HG03575 (cell line): ENCODE data around the gene MUC5B.

Source experiments
- ATAC-seq: cut with Tn5 transposase; IDR thresholded peaks from one replicate; pipeline ENCODE4 v1.9.1; 2021; ENCODE audit not compliant: unreplicated experiment, insufficient number of reproducible peaks, low FRiP score; ENCODE audit errors: extremely low read depth

Gene MUC5B

DNA sequence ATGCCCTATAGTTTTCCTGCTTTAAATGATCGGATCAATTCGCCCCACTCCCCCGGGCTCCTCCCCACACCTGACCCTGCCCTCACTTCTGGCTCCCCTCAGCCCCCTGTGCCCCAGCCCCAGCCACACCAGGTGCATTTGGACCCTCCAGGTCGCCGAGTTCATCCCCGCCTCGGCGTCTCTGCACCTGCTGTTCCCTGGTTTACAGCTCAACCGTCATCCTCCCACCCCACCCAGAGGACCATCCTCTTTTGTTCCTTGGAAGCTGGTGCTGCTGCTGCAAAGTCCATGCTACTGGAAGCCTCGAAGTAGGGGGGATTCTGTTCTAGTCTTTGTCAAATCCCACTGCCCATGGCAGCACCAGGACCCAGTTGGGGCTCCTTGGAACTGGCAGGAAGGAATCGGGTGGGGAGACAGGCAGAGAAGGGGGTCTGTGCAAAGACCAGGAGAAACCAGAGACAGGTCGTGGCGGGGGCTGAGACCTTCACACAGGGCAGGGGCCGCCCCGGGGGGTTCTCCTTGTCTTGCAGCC lies 4.5 kb upstream of the MUC5B start:
- no peak for ATAC-seq

DNA sequence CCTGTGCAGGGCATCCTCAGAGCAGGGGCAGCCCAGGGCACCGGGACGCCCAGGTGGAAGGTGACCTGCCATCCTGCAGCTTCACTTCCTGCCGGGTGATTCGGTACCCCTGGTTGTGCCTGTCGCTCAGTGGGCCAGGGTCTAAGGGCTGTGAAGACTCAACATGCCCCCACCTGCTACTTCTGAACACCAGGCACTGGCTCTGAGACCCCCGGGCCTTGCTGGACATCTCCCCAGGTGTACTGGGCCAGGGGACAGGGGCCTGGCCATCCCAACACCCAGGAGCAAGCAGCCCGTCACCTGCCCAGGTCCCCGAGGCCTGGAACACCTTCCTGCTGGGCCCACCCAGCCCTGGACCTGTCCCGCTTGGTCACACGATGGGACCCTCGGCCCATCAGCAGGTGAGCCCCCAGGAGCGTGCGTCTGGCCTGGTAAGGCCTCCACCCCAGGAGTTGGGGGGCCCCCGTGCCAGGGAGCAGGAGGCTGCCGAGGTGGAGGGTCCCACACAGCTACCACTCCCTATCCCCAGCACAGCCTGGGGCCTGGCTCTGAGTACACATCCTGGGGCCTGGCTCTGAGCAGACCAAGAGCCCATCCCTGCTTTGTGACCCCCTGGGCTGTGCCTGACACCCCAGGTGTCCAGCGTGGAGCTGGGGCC lies 3.9 kb upstream of the MUC5B start:
- no peak for ATAC-seq

GRCh38 chr11:1219446-1219833 lies 3.4 kb upstream of the MUC5B start:
- ATAC-seq = no peak

GRCh38 chr11:1219834-1220815 lies 2.7 kb upstream of the MUC5B start:
- ATAC-seq = no peak

- no peak for ATAC-seq
Measured at GRCh38 chr11:1220941-1221721, 1.7 kb upstream of the MUC5B start.

DNA sequence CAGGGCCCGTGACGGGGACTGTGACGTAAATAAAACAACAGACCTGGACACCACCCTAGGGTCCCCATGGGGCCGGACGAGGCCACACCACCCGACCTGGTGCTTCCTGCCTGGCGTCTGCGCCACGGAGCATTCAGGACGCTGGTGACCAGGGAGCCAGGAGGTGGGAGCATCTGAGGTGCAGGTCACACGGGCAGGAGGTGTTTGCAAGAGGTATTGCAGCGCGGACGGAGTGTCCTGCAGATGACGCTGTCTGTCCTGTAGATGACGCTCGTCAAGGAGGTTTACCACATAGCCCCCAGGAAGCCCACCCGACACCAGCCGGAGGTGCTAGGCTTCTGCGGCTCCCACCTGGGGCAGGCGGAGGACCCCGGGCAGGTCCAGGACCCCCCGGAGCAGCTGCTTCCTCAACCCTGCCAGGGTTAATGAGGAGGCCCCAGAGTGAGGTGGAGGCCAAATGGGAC lies 986 bp upstream of the MUC5B start:
- ATAC-seq = no peak

DNA sequence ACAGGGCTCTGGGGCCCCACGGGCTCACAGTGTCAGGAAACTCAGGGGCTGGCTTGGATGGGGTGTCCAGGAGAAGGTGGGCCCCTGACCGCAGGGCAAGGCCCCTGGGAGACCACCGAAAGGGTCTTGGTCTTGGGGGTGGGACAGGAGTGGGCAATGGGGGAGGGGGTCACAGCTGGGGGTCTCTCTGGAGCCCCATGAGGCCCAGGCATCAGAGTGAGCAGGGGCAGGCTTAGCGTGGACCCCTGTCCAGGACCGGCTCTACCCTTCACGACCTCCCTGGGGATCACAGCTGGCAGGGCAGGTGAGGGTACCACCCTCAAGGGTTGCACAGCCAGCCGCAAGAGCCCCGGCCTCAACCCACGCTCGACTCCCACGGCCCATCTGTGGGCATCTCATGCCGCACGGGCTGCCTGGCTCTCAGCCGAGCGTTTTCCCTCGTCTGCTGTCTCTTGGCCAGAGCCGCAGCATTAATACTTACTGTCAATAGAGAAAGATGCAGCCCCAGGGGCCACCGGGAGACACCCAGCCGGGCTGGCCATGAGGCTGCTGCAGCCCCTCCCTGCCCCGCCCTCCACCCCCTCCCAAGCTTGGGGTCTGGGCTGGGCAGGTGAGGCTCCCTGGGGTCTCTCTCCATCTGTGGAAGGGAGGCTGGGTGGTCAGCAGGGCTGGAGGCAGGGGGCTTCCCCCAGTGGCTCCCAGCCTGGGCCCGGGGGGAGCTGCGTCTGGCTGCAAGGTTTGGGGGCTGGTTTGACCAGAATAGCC lies 662 bp downstream of the MUC5B start:
- no peak for ATAC-seq

GRCh38 chr11:1224111-1224490 lies 1.2 kb downstream of the MUC5B start:
- ATAC-seq = no peak

DNA sequence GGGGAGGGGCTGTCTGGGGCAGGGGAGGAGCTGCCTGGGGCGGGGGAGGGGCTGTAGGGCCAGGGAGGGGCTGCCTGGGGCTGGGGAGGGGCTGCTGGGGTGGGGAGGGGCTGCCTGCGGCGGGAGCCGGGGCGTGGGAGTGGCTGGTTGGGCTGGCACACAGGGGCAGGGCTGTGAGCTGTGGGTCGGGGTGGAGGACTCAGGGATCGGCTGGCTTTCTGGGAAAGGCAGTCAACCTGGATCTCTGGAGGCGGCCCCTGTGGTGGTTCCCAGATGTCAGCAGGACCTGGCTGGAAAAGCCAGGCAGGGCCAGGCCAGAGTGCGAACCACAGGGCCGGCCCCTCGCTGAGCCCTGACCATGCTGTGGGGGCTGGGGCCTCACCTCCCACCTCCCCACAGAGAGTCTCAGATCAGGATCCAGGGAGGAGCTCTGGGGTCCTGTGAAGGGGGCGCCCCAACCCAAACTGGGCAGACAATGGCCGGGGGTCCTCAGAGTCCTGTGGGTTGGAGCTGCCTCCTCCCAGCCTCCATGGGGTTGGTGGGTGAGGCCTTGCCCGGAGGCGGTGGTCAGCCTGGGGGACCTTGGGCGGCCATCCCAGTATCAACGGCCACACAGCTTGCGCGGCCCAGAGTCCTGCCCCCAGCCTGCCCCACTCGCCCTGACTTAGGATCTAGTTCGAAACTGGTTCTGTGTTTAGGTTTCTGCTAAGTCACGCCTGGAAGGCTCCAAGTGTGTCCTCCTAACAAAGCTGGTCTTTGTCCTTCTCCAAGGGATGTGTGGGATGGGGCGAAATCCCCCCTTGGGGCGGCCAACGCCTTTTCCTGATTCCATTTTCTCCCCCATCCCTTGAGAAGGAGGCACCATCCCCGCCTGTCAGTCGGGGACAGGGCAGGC lies 1.9 kb downstream of the MUC5B start:
- no peak for ATAC-seq

DNA sequence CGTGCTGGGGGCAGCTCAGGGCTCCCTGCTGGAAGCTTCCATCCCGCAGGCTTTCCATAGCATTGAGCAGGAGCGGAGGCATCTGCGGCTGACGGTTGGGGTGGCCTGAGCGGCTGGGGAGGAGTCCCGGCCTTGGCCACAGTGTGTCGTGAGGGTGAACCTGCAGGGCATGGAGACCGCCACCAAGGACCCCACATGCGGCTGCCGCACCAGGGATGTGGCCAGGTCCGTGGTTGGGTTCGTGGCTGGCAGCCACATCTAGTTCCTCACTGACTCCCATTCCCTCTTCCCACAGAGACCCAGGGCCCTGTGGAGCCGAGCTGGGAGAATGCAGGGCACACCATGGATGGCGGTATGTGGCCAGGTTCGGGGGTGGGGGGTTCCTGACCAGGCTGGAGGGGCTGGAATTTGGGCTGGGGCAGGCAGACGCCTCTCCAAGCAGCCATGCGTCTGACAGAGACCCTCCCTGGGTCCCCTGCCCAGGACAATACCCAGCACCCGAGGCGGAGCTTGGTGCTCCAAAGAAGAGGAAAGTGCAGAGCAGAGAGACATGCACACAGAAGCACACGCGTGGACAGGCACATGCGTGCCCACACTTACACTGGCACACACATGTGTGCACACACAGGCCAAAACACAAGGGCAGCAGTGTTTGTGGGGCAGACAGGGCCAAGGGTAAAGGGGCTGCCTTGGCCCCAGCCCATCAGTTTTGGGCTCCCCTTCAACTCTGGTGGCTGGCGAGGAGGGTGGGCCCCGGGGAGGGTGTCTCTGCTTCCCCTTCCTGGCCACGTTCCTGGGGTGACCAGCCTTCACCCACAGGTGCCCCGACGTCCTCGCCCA lies 2.7 kb downstream of the MUC5B start:
- ATAC-seq = no peak

- no peak for ATAC-seq
Measured at GRCh38 chr11:1226226-1226985, 3.5 kb downstream of the MUC5B start.

GRCh38 chr11:1226986-1227550 lies 4.2 kb downstream of the MUC5B start:
- ATAC-seq = no peak

DNA sequence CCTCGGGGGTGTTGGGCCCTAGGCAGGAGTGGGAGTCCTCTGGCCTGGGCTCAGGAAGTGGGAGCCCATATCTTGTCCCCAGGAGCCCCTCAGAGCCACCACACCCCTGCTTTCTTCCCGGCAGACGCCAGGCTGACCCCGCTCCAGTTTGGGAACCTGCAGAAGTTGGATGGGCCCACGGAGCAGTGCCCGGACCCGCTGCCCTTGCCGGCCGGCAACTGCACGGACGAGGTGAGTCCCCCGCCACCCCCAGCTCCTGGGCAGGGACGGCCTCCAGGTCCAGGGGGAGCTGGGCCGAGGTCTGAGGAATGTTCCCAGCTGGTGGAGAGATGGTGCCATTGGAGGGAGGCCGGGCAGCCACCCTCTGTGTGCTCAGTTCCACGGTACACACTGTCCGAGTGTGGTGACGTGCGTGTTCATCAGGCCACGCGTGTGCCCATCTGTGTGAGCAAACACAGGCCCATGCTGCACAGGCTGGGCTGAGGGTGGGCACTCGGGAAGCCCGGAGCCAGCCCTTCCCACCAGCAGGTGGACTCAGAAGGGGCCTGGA lies 4.8 kb downstream of the MUC5B start:
- ATAC-seq = no peak

DNA sequence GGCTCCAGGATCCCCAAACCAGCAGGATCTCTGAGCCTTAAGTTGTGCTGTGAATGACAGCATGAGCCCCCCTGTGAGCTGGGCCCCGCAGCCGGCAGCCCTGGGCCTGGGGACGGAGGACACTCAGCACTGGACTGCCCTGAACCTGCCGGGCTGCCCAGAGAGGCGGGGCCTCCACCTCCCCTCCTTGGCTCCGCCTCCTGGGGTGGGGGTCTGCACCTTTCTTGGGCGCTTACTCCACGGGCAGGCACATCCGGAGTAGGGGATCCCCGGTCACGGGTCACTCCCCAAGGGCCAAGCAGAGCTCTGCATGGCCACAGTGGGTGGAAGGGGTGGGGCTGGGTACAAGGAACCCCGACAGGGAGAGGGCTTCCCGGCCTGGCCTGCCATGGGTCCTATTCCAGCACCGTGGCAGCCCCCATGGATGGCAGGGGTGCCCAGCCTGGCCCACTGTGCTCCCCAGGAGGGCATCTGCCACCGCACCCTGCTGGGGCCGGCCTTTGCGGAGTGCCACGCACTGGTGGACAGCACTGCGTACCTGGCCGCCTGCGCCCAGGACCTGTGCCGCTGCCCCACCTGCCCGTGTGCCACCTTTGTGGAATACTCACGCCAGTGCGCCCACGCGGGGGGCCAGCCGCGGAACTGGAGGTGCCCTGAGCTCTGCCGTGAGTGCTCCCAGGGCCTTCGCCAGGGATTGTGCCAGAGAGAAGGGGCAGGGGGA lies 5.4 kb downstream of the MUC5B start:
- no peak for ATAC-seq

GRCh38 chr11:1228921-1229451 lies 6.1 kb downstream of the MUC5B start:
- no peak for ATAC-seq
